ENCODE results near the gene NTSR2.

- TF ChIP-seq CTCF (IDR thresholded peaks at IDR 0.05) (no peak), POLR2AphosphoS5 (IDR thresholded peaks at IDR 0.05) (peak in 1 of 3 donors; percentile 16), POLR2A (IDR thresholded peaks at IDR 0.05) (no peak)
Observed at GRCh38 chr2:11701751-11702301, 31.8 kb upstream of the NTSR2 start.

Data from transverse colon (tissue), 4 donors.